ENCODE data around the gene NDE1. TPM values are rescaled to one million over a fixed set of nuclear protein-coding genes. Genes with fewer than 3 reads are reported as not detected.

NDE1 gene
- total and polyA plus RNA-seq, 8 donors: 3.3 to 13.2 (median 5.9) TPM

DNA sequence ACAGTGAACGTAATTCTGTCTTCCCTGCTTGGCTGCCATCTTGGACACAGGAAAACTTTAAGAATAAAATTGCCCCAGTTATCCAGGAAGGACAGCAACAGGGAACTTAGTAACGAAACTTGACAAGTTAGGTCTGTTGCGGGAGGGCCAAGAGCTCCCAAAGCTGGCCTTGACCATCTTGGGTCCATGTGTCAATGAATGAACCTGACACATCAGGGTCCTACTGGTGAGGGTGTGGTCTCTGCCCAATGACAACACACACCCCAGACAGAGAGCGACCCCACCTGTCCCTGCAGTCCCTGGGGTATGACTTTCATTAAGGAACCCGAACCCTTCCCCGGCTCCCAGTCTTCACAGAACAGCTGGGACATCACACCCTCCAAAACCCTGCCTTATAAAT, 96.3 kb downstream of the NDE1 start:
- Histone ChIP-seq H3K36me3 (no peaks in the 10 kb centered on the region), H3K27me3 (no peaks in the 10 kb centered on the region), H3K27ac (no peak overlapping the region), H3K9me3 (no peaks in the 10 kb centered on the region), H3K4me1 (no peaks in the 10 kb centered on the region), H3K4me3 (no peak overlapping the region)
- DNase-seq (no peak), ATAC-seq (no peak), FAIRE-seq (no peak)
- 94 to 98% methylated on average over 6 of the region's 6 CpGs for WGBS, 2 donors
- intact Hi-C loops (cut with DNase I): no loop called here
- TF ChIP-seq, protein P1, sequence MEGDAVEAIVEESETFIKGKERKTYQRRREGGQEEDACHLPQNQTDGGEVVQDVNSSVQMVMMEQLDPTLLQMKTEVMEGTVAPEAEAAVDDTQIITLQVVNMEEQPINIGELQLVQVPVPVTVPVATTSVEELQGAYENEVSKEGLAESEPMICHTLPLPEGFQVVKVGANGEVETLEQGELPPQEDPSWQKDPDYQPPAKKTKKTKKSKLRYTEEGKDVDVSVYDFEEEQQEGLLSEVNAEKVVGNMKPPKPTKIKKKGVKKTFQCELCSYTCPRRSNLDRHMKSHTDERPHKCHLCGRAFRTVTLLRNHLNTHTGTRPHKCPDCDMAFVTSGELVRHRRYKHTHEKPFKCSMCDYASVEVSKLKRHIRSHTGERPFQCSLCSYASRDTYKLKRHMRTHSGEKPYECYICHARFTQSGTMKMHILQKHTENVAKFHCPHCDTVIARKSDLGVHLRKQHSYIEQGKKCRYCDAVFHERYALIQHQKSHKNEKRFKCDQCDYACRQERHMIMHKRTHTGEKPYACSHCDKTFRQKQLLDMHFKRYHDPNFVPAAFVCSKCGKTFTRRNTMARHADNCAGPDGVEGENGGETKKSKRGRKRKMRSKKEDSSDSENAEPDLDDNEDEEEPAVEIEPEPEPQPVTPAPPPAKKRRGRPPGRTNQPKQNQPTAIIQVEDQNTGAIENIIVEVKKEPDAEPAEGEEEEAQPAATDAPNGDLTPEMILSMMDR (IDR thresholded peaks at IDR 0.05): no peak

DNA sequence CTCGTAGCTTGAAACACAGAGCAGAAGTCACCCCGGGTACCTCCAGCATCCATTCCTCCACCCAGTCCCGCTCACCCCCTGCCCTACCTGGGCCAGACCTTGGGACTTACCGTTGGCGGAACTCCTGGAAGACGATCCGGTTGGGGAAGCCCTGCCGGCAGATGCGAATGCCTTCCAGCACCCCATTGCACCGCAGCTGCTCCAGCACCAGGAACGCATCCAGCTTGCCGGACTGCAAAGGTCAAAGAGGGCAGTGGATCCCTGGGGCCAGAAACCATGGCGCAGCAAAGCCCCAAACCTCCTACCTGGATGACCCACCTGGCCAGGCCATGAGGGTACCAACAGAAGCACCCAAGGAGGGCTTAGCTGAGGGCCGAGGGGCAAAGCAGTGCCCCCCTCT, 97.9 kb downstream of the NDE1 start:
- Histone ChIP-seq H3K4me3 (no peak overlapping the region), H3K27ac (no peak overlapping the region), H3K4me1 (no peaks in the 10 kb centered on the region), H3K27me3 (no peaks in the 10 kb centered on the region), H3K9me3 (no peaks in the 10 kb centered on the region), H3K36me3 (no peaks in the 10 kb centered on the region)
- TF ChIP-seq, protein P1 (IDR thresholded peaks at IDR 0.05): no peak
- FAIRE-seq (no peak), ATAC-seq (no peak), DNase-seq (no peak)
- intact Hi-C loops (cut with DNase I): no loop called here
- 89 to 92% methylated on average over 14 of the region's 14 CpGs for WGBS, 2 donors

DNA sequence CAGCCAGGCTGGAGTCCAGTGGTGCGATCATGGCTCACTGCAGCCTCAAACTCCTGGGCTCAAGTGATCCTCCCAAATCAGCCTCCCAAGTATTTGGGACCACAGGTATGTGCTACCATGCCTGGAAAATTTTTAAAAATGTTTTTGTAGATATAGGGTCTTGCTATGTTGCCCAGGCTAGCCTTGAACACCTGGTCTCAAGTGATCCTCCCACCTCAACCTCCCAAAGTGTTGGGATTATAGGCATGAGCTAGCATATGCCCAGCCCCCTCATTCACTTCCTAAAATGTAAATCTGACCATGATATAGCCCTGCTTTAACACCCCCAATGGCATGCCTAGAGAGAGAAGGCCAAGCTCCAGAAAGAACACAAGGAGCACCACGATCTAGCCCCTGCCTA, 98.6 kb downstream of the NDE1 start:
- H3K27ac ChIP-seq: no peak overlapping the region
- H3K4me1 ChIP-seq: no peaks in the 10 kb centered on the region
- no peak overlapping the region for H3K4me3 ChIP-seq
- intact Hi-C loops (cut with DNase I): no loop called here
- TF ChIP-seq, protein P1 (IDR thresholded peaks at IDR 0.05): no peak
- H3K27me3 ChIP-seq: no peaks in the 10 kb centered on the region
- no peaks in the 10 kb centered on the region for H3K9me3 ChIP-seq
- no peaks in the 10 kb centered on the region for H3K36me3 ChIP-seq
- no peak for ATAC-seq
- FAIRE-seq: no peak
- WGBS, 2 donors: 86 to 88% methylated on average over 2 of the region's 2 CpGs
- DNase-seq: no peak

DNA sequence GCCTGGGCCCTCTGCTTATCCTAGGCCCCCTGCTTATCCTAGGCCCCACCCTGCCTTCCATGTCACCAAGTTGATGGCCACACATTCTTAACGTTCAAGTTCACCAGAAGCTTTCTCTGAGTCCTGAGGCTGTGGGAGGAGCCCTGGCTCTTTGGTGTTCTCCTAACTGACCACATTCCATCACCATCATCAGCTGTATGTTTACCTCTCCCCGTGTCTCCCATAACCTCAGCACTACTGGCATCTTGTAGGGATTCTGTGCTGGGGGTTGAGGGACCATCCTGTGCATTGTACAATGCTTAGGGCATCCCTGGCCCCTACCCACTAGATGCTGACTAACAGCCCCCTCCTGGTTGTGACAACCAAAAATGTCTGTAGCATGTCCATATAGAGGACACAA, 99.3 kb downstream of the NDE1 start:
- no peak for ATAC-seq
- Histone ChIP-seq H3K27me3 (no peaks in the 10 kb centered on the region), H3K9me3 (no peaks in the 10 kb centered on the region), H3K27ac (no peak overlapping the region), H3K36me3 (no peaks in the 10 kb centered on the region), H3K4me1 (no peaks in the 10 kb centered on the region), H3K4me3 (no peak overlapping the region)
- 27 to 34% methylated on average over 2 of the region's 2 CpGs for WGBS, 2 donors
- TF ChIP-seq, protein P1 (IDR thresholded peaks at IDR 0.05): no peak
- DNase-seq: no peak
- intact Hi-C loops (cut with DNase I): no loop called here
- FAIRE-seq: no peak

DNA sequence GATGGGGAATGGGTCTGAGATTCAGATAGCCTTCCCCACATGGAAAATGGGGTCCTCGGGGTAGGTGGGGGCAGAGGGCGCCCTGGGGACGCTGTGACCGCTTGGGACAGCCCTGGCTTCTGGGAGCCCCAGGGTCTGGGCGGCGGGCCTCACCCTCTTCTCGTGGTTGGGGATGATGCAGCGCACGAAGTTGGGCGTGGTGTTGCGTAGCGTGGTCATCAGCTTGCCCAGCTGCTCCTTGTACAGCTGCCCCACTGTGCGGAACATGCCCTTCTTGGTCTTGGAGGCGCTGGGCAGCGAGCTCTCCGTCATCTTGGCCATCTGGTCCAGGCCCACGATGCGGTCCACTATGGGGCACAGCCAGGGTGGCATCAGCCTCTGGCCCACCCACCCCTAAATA, 99.9 kb downstream of the NDE1 start:
- H3K27me3 ChIP-seq: no peaks in the 10 kb centered on the region
- H3K36me3 ChIP-seq: no peaks in the 10 kb centered on the region
- no peak overlapping the region for H3K4me3 ChIP-seq
- FAIRE-seq: no peak
- ATAC-seq: no peak
- DNase-seq: no peak
- WGBS, 2 donors: 80 to 89% methylated on average over 18 of the region's 18 CpGs
- no peak overlapping the region for H3K27ac ChIP-seq
- H3K9me3 ChIP-seq: no peaks in the 10 kb centered on the region
- intact Hi-C loops (cut with DNase I): no loop called here
- H3K4me1 ChIP-seq: no peaks in the 10 kb centered on the region
- TF ChIP-seq, protein P1 (IDR thresholded peaks at IDR 0.05): no peak
